AG09319 (cell line): Measurements from ENCODE around the gene LSM7.

Source experiments
- DNase-seq: peaks from one replicate; pipeline ENCODE4 v3.0.0-alpha.2; 2010; ENCODE audit warnings: low read depth; ENCODE audit errors: extremely low read depth
- TF ChIP-seq, protein P1 (sequence below): IDR thresholded peaks from 2 replicates; pipeline ENCODE4 v1.5.1; 2011; ENCODE audit warnings: low read depth, mild to moderate bottlenecking, inconsistent platforms, low read length, moderate library complexity

LSM7 gene

DNA sequence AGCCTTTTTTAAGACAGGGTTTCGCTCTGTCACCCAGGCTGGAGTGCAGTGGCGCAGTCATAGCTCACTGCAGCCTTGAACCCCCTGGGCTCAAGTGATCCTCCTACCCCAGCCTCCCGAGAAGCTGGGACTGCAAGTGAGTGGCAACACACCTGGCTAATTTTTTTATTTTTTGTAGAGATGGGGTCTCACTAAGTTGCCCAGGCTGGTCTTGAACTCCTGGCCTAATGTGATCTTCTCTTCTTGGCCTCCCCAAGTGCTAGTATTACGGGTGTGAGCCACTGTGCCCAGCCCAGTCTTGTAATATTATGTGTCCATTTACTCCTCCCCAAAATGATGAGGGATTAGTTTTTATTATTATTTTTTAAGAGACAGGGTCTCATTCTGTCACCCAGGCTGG, 17.3 kb downstream of the LSM7 start:
- TF ChIP-seq, protein P1, sequence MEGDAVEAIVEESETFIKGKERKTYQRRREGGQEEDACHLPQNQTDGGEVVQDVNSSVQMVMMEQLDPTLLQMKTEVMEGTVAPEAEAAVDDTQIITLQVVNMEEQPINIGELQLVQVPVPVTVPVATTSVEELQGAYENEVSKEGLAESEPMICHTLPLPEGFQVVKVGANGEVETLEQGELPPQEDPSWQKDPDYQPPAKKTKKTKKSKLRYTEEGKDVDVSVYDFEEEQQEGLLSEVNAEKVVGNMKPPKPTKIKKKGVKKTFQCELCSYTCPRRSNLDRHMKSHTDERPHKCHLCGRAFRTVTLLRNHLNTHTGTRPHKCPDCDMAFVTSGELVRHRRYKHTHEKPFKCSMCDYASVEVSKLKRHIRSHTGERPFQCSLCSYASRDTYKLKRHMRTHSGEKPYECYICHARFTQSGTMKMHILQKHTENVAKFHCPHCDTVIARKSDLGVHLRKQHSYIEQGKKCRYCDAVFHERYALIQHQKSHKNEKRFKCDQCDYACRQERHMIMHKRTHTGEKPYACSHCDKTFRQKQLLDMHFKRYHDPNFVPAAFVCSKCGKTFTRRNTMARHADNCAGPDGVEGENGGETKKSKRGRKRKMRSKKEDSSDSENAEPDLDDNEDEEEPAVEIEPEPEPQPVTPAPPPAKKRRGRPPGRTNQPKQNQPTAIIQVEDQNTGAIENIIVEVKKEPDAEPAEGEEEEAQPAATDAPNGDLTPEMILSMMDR: no peak
- DNase-seq: no peak

DNA sequence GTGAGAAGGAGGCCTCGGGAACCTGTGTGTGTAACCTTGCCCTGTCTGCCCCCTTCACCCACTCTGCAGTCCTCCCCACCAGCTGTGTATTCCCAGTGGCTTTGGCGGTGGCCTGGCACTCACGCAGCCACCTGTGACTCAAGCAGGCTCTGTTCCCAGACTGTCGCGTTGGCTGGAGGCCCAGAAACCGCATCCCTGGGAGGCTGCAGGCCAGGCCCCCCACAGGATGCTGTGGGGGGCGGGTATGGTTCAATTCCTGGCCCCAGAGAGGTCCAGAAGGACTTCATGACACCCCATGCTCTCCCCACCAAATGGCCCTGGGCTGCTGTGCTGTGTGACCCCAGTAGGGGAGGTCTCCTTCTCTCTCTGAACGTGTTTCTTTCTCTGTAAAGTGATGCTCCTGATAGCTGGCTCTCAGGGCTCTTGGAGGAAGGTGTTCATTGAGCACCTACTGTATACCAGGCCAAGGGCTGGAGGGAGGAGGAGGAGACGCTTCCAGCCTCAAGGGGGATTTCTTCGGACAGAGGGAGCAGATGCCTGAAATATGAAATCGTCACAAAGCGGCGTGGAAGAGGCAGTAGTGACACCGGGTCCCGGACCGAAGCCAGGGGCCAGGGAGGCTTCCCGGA, 18.5 kb downstream of the LSM7 start:
- DNase-seq: no peak
- TF ChIP-seq, protein P1: no peak

DNA sequence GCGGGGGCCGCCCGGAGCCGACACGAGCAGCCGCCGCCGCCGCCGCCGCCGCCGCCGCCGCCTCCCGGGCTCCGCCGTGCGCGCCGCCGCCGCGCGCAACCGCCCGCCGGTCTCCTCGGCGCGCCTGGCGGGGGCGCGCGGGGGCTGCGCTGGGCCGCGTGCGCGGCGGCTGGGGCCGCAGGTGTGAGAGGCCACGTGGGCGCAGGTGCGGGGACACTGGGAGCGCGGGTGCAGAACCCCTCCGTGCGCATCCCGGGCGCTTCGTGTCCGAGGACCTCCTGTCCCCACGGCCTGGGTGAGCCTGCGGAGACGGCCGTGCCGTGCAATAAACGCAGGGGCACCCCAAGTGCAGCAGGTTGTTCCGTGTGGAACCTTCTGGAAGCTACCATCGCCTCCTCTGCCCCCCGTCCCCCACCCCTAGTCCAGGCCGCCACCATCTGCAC, 20.3 kb downstream of the LSM7 start, which contains the start of gene LINGO3:
TSS of gene LINGO3 (minus strand) at position 41 of the 443 bp plus-strand sequence. CDS start 16,378 bp downstream, outside the sequence.
- no peak for DNase-seq
- TF ChIP-seq, protein P1: no peak

DNA sequence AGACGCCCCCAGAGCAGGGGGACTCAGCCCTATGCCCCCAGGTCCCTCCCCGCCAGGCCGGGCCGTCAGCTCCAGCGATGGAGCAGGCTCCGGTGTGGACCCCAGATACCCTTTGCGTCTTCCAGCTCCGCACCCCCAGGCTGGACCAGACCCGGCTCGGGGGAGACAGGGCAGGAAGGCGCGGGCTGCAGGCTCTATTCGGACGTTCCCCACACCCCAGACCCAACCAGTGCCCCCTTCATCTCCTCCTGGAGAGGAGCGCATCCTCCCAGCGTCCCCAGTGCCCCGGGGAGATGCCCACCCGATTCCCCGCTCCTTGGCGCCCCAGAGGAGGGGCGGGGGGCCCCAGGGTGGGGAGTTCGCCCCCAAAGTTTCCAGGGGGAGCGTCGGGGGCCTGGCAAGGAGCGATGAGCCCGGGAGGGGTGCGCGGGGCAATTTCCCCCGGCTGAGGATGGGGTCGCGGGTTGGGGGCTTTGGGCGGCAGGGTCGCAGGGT, 20.8 kb downstream of the LSM7 start:
- TF ChIP-seq, protein P1: no peak
- DNase-seq: no peak

DNA sequence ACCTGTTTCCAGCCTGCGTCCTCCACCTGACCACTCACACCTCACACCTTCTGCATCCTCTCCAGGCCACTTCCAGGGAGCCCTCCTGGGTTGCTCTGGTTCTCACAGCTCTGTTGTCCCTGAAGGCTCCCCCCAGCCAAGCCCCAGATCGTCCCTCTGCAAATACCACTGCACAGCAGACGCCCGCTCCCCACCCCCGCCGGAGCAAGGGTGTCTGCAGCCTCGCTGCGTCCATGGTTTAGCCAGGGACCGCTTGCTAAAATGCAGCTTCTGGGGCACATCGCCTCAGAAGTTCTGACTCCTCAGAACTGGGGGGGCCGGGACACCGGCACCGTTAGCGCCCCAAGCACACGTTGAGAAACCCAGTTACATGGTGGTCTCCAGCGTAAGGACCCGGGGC, 21.4 kb downstream of the LSM7 start:
- TF ChIP-seq, protein P1: no peak
- DNase-seq: no peak

DNA sequence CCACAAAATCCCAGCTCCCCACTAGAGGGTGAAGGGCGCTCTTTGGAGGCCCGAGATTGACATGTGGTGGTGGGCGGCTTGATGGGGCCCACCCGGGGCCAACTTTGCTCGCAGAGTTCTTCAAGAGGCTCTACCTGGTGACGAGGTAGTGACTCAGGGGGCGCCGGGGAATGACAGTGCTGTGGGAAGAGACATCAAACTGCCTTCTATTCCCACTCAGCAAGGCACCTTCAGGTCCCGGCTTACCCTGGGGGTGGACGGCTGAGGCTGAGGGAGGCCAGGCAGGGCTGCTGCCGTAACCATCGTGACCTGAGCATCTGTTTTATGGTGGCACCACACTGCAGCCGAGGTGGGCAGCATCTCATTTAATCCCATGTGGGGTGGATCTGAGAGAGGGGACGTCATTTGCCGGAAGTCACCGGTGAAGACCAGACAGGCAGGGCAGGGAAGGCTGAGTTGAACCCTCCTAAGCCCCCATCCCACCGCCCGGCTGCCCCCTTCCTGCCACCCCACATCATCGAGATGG, 22.0 kb downstream of the LSM7 start:
- no peak for DNase-seq
- TF ChIP-seq, protein P1: no peak

DNA sequence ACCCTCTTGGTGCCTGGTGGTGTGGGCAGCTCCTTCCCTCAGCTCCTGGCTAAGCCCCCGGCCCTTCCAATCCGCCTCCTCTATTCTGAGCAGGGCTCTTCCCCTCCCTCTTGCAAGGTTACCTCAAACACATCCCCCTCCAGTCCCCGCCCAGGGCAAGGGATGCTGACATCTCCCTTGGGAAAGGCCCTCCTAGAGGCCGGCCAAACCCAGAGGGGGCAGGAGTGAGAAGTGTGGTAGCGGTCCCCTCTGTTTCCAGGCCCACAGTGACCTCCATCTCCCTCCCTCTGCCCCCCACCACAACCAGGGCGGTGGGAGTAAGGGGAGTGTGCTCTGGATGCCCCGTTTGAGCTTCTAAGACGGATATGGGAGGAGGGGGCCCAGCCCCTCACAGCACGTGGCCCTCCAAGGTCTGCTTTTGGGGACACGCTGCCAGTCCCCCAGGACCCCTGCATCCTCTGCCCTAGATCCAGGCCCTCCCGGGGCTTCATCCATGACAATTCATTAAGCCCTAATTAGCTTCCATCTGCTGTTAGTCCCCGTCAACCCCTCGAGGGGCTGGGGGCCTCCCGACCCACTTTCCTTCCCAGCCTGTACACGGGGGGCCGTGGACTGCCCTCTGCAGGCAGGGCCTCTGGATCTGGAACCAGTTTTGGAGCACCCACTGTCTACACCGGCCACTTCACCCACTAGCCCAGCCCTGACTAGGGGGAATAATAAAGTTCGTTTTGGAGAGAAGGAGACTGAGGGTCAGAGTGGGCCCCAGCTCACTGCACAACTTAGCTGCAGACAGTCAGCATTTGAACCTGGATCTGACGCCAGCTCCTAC, 22.7 kb downstream of the LSM7 start:
- no peak for DNase-seq
- TF ChIP-seq, protein P1: no peak
